AG09319 (cell line): ENCODE data around the gene RACGAP1.

Experiments used
- DNase-seq: peaks from one replicate; pipeline ENCODE4 v3.0.0-alpha.2; 2010; ENCODE audit warnings: low read depth; ENCODE audit errors: extremely low read depth
- CTCF ChIP-seq: IDR thresholded peaks from 2 replicates; pipeline ENCODE4 v1.5.1; 2011; ENCODE audit warnings: low read depth, mild to moderate bottlenecking, inconsistent platforms, low read length, moderate library complexity

The RACGAP1 gene

GRCh38 chr12:49953961-49954846 is 71.1 kb downstream of the RACGAP1 start:
- TF ChIP-seq CTCF, result no peak
- no peak for DNase-seq

GRCh38 chr12:49953151-49953550 is 72.1 kb downstream of the RACGAP1 start:
- DNase-seq, result no peak
- no peak for TF ChIP-seq CTCF

GRCh38 chr12:49952391-49953055 is 72.8 kb downstream of the RACGAP1 start:
- DNase-seq, result no peak
- no peak for TF ChIP-seq CTCF

GRCh38 chr12:49951411-49952240 is 73.7 kb downstream of the RACGAP1 start:
- DNase-seq, result no peak
- no peak for TF ChIP-seq CTCF

DNA sequence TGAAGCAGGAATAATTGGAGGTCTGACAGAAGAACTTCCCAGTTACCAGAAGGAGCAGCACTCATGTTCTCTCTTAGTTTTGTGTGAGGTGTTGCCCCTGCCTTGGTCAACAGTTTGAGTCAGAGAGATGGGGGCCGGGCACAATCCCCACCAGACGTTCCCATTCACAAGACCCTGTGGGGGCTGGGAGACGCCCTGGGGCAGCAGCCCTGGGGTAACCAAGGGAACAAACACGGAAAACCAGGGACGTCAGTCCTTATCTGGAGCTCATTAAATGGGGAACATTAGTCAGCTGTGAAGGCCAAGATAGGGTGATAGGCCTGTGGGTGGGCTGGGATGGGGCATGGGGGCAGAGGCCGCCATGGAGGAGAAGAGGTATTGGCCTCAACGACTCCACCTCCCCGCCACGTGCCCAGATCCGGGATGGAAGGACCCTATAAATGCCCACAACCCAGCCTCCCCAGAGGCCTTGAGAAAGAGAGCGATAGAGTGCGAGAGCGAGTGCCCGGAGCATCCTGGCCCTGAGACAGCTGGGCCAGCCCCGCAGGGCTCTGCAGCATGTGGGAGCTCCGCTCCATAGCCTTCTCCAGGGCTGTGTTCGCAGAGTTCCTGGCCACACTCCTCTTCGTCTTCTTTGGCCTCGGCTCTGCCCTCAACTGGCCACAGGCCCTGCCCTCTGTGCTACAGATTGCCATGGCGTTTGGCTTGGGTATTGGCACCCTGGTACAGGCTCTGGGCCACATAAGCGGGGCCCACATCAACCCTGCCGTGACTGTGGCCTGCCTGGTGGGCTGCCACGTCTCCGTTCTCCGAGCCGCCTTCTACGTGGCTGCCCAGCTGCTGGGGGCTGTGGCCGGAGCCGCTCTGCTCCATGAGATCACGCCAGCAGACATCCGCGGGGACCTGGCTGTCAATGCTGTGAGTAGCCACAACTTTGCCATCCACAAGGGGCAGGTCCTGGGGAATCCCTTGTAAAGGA is 74.7 kb downstream of the RACGAP1 start, which contains the start of gene AQP2:
Gene AQP2 (plus strand): TSS at position 465 of the 979 bp plus-strand sequence. CDS start 94 bp downstream, at position 559.
- DNase-seq, result no peak
- no peak for TF ChIP-seq CTCF

DNA sequence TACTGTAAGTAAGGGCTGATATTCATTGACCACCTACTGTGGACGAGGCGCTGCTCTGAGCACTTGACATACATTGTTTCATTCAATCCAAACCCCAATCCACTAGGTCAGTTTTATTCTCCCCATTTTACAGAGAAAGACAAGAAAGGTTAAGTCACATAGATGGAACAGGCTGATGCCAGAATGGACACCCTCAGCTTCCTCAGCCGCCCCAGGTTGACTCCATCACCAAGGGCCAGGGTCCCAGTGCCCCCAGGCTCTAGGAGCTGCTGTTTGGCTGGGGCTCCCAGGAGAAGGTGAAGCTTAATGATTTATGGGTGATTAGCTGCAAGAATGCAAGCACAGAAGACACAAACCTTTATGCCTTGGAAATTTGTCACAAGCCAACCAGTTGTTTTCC is 75.4 kb downstream of the RACGAP1 start:
- DNase-seq, result no peak
- TF ChIP-seq CTCF, result no peak
